ENCODE results near the gene PATJ. TPM values are rescaled to one million over a fixed set of nuclear protein-coding genes. Genes with fewer than 3 reads are reported as not detected.

PATJ gene
- total RNA-seq, 1 experiment from 2014 or later = 48.8 TPM

GRCh38 chr1:61724813-61725694, 17.2 kb upstream of the PATJ start, which contains the start of gene TM2D1:
TSS of gene TM2D1 (minus strand) at chr1:61725141. CDS start at chr1:61725120, 21 bp downstream.
- Histone ChIP-seq H3K4me1 (ENCODE audit: control insufficient read depth in 1 of 2, insufficient read depth in 2 of 2, low read length in 2 of 2) (peaks cover 8 to 32% of the 10 kb centered on the region in 2 experiments), H2AFZ (ENCODE audit: low read depth, low read length, poor library complexity, severe bottlenecking) (peak within 1 kb of the TSS; percentile 83), H3K79me2 (ENCODE audit: insufficient read depth, low read length) (peaks cover 47% of the 10 kb centered on the region), H3K4me2 (ENCODE audit: low read length) (peak within 1 kb of the TSS; percentile 72), H3K9me2 (ENCODE audit: insufficient read depth) (no peaks in the 10 kb centered on the region), H3K9me3 (ENCODE audit: control insufficient read depth in 1 of 2, insufficient read depth in 1 of 2, low read depth in 1 of 2, low read length in 2 of 2) (no peaks in the 10 kb centered on the region), H3K27ac (ENCODE audit: low read depth, low read length) (peak within 1 kb of the TSS; percentile 76), H3K36me3 (ENCODE audit: control insufficient read depth in 1 of 2, insufficient read depth in 2 of 2, low read length in 2 of 2) (0 out of 4 replicates have a peak, but pooled peaks cover 0 to 3% of the 10 kb centered on the region in 2 experiments), H3K4me3 (replicated peaks in 1 of 2; ENCODE audit: low read depth in 1 of 2, low read length in 2 of 2) (peak within 1 kb of the TSS; percentile 73 to 92), H3K9ac (ENCODE audit: low read length) (peak within 1 kb of the TSS; percentile 94), H3K27me3 (ENCODE audit: insufficient read depth, low read length) (no peaks in the 10 kb centered on the region), H4K20me1 (ENCODE audit: insufficient read depth) (no peaks in the 10 kb centered on the region)
- intact Hi-C loops (cut with micrococcal nuclease) = no loop called here
- BruUV-seq (replicated peaks) = TSS peak; percentile 96
- ChIA-PET RAD21 (ENCODE audit: low non-redundant PET in 1 of 2, low total read pairs in 2 of 2, uncharacterized antibody in 2 of 2, unreplicated experiment in 2 of 2) (interaction anchor here in 1 of 2 experiments (0.5 kb wide), 1 partner anchor 117 kb away, joined by 3 read pairs; no protein-coding TSS in a partner anchor), POLR2A (no interaction called here), CTCF (no interaction called here)
- DNase-seq (ENCODE audit: low read depth, low spot score) (peak; percentile 86), ATAC-seq (peak; percentile 93)
- 0 out of 2 replicates have a peak, but pooled peaks have one; percentile 8 for TF ChIP-seq RAD21 (IDR thresholded peaks at IDR 0.05; ENCODE audit: low read depth)
- peak; percentile 92 for TF ChIP-seq ELF1 (IDR thresholded peaks at IDR 0.05; ENCODE audit: borderline replicate concordance, low read depth)
- no peak; the same call in 1 of the 2 replicates for TF ChIP-seq SRF (IDR thresholded peaks at IDR 0.05; ENCODE audit: low read depth)
- TF ChIP-seq MAX (IDR thresholded peaks at IDR 0.05) = peak; percentile 95
- TF ChIP-seq CEBPB (IDR thresholded peaks at IDR 0.05; ENCODE audit: low read depth) = no peak; the same call in 1 of the 2 replicates
- no peak for TF ChIP-seq EZH2phosphoT487 (IDR thresholded peaks at IDR 0.05; ENCODE audit: borderline replicate concordance)
- TF ChIP-seq CTCF (IDR thresholded peaks at IDR 0.05 in 2 of 3, conservative IDR thresholded peaks at IDR 0.05 in 1 of 3; ENCODE audit: borderline replicate concordance in 1 of 3, insufficient read depth in 1 of 3, low read depth in 2 of 3, low read length in 2 of 3) = no peak
- no peak; the same call in 1 of the 2 replicates for TF ChIP-seq ATF3 (IDR thresholded peaks at IDR 0.05)
- peak; percentile 95 for TF ChIP-seq SIN3A (IDR thresholded peaks at IDR 0.05; ENCODE audit: low read depth)
- peak; percentile 28; the same call in 1 of the 2 replicates for TF ChIP-seq ZFX (IDR thresholded peaks at IDR 0.05)
- TF ChIP-seq YY1 (IDR thresholded peaks at IDR 0.05; ENCODE audit: extremely low read depth, insufficient replicate concordance, low read depth, low read length) = peak; percentile 99
- peak; percentile 94 for TF ChIP-seq SP1 (IDR thresholded peaks at IDR 0.05; ENCODE audit: low read depth)
- TF ChIP-seq FOSL1 (IDR thresholded peaks at IDR 0.05; ENCODE audit: low read depth) = no peak; the same call in 1 of the 2 replicates
- no peak for TF ChIP-seq EZH2 (IDR thresholded peaks at IDR 0.05)
- no peak for TF ChIP-seq TCF7L2 (IDR thresholded peaks at IDR 0.05; ENCODE audit: borderline replicate concordance, extremely low read depth, insufficient read depth, insufficient read length)
- TF ChIP-seq REST (IDR thresholded peaks at IDR 0.05; ENCODE audit: low read depth) = no peak
- TF ChIP-seq POLR2AphosphoS5 (IDR thresholded peaks at IDR 0.05; ENCODE audit: low read depth, low read length) = peak; percentile 98
- TF ChIP-seq CBX3 (IDR thresholded peaks at IDR 0.05; ENCODE audit: low read depth) = peak; percentile 94
